ENCODE results near the gene PIAS4.

DNA sequence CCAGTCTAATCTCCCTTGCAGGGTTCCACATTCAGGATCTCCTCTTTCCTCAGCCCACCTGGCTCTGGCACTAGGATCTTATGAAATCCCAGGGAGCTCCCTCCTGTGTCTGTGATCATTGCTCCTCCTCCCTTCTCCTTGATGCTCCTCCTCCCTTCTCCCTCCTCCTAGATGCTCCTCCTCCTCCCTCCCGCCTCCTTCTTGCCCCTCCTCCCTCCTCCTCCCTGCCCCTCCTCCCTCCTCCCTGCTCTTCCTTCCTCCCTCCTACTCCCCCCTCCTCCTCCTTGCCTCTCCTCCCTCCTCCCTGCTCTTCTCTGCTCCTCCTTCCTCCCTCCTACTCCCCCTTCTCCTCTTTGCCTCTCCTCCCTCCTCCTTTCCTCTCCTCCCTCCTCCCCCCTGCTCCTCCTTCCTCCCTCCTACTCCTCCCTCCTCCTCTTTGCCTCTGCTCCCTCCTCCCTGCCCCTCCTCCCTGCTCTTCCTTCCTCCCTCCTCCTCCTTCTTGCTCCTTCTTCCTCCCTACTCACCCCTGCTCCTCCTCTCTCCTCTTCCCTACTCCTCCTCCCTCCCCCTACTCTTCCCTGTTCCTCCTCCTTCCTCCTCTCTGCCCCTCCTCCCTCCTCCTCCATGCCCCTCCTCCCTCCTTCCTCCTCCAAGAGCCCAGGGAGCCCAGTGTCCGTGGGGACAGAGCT lies 74.0 kb downstream of the PIAS4 start:
- TF ChIP-seq YY1 (IDR thresholded peaks at IDR 0.05; ENCODE audit: insufficient read depth, insufficient read length): no peak
- no peak for TF ChIP-seq ZNF274 (IDR thresholded peaks at IDR 0.05; ENCODE audit: low read depth, low read length)
- TF ChIP-seq SUZ12 (IDR thresholded peaks at IDR 0.05; ENCODE audit: extremely low read depth, insufficient read depth, insufficient read length): no peak

Measured in NT2/D1 (cell line).